GM19099 (cell line): ENCODE results near the gene EXOC4.

Source experiments
- POLR2A ChIP-seq: IDR thresholded peaks from 3 replicates; pipeline ENCODE4 v1.6.1; 2011; ENCODE audit warnings: low read depth; ENCODE audit not compliant: insufficient read length; ENCODE audit errors: extremely low read depth

Gene EXOC4

DNA sequence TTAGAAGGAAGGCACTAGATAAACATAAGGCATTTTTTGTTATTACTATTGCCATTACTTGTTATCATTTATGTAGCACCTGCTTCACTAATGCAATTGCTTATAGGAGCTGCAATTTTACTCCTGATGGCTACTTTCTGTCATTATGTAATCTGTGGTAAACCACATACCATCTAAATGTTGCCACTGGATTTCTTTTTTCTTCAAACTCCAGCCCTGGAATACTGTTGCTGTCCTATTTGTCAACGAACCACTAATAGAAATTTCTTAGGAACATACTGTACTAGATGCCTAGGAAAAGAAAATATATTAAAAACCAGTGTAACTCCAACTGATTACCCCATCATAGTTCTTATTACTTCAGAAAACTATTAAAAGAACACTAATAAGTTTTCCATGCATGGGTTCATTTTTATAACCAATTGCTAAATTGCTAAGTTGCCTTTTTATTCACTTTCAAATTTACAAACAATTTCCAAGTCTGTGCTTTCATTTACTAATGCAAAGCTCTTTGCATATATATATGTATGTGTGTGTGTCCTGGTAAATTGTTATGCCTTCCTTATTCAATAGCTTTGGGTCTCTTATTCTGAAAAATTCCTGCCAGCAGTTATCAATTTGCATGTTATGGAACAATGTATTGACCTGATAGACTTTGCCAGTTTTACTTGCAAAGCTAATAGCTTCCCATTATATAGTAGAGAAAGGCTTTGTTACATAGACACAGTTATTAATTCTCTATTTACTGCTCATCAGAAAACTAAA lies 287.4 kb downstream of the EXOC4 start:
- TF ChIP-seq POLR2A, result no peak

DNA sequence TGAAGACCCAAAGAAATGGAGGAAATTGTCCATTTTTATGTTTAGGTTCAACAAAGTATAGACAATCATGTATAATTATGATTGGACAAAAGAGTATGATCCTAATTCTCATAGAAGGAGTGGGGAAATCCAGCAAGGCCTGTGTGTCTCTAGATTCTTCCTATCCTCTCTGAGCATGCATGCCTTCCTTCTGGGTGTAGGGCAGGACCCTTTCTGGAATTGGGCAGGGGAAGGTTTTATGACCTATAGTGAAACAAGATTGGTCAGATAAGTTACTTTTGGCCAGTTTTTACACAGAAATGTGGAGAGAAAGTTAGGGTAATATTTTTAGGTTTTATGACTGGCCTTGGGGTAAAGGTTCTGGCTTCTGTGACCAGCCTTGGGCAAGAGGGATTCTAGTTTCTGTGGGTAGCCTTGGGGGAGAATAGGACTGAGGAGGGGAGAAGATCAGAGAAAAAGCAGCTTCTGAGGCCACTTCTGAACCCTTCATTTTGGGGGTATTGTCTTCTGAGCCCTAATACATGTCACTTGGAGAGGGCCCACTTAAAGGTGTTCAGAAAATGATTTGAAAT lies 289.4 kb downstream of the EXOC4 start:
- no peak for TF ChIP-seq POLR2A

DNA sequence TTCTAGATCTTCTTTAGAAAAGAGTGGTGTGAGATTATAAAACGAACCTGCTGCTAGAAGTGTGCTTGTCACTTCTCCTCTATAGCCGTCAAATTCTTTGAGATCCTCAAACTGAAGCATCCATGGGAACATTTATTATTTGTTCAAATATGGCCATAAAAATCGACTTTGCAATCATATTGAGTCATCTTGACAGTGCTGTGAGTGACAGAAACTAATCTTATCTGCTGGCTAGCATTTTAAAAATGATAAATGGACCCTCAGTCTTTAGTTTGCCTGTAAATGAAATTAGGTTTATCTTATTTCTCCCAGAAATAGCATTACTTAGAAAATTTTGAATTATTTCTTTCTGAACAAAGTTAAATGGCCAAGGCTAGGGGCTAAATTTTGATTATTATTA lies 290.8 kb downstream of the EXOC4 start:
- TF ChIP-seq POLR2A, result no peak

DNA sequence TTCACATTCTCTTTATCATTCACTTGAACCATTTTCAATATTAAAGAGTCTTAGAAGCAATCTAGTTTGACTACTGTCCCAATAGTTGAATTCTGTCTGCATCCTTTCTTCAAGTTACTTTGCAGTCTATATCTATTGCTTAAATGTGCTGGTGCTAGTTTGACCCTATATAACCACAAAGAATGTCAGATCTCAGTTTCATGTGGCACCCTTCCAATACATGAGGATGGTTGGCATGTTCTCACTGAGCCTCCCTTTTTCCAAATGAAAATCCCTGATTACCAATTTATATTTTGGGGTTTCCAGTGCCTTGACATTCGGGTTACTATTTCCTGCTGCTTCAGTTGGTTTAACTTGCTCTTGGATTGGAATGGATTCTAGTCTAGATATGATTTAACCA lies 292.7 kb downstream of the EXOC4 start:
- TF ChIP-seq POLR2A, result no peak

DNA sequence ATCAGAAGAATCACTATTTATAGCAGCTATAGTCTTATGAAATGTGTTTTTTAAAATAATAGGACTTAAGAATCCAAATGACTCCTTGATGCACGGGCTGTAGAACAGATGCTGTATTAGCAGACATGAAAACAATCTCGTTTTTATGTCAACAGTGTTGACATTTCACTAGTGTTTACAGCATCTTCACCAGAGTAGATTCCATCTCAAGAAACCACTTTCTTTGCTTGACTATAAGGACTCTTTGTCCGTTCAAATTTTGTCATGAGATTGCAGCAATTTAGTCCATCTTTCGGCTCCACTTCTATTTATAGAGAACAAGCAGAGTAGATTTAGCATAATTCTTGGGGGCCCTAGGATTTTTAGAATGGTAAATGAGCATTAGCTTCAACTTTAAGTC lies 295.1 kb downstream of the EXOC4 start:
- no peak for TF ChIP-seq POLR2A

DNA sequence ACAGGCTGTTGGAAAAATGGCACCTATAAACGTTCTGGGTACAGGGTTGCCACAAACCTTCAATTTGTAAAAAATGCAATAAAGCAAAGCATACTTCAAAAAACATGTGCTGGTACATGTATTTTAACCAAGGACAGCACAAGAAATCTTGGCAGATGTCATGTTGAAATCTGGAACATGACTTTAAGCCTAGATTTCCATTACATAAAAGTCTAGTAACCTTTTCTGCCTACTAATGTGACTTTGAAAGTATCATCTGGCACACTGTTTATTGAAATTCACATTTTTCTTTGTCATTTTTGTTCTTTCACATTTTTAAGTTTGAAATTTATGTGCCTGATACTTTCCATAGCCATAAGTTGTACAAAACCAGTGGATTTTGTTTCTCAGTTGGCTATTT lies 296.8 kb downstream of the EXOC4 start:
- TF ChIP-seq POLR2A, result no peak

DNA sequence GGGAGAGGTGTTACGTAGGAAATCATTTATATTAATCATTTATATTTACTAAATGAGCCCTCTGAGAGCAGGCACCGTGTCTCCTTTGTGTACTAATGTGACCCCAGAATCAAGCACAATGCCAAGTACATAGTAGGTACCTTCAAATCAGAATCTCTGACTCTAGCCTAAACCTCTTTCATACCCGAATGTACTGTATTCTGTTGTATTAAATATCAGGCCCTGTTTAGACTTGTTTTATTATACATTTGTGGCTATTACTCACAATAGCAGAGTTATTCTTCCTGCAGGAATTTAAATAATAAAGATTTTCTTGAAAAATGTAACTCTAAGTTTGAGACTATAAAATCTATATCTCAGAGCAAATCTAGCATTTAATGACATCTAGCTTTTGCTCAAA lies 297.3 kb downstream of the EXOC4 start:
- TF ChIP-seq POLR2A, result no peak

DNA sequence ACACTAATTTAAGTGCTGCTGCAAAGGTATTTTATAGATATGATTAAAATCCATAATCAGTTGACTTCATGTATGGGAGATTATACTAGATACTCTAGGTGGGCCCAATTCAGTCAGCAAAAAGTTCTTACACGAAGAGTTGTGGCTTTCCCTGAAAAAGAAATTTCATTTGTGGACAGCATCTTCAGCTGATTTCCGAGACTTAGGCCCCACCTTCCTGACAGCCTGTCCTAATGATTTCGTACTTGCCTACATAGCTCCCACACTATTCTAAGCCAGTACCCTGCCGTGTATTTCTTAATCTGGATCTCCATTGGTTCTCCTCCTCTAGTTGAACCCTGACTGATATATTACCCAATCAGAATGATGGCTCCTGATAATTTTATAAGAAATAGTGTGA lies 297.9 kb downstream of the EXOC4 start:
- TF ChIP-seq POLR2A, result no peak

DNA sequence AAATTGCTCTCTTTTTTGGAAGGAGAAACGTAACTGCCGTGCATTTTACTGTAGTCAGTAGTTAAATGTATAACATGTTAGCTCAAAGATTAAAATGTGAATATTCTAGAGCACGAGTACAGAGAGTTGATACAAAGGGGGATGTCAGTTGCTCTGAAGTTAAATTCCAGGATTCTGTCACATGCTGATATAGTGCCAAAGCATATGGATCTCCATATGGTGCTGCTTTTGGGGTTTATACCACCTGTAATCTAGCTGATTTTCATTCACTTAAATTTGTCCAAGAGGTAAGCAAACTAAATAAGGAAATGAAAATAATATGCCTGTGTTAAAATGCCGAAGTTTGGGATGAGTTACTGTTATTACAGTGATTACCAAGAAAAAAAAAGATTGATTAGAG lies 298.6 kb downstream of the EXOC4 start:
- TF ChIP-seq POLR2A, result no peak

DNA sequence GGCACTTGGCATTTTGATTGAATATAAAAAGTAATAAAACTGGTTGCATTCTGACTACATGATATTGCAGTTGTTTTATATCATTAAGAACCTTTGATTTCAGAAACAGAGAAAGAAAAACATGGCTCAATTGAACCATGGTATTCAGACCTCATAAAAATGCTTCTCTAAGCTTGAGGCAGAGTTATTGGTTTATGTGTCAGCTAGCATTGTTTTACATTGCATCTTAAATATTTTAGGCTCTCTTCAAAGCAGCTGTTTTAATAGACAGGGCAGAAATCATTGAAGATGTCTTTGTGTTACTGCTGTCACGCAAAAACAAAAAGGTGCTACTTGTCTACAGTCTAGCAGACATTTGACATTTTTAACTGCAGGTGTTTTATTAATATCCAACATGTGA lies 299.2 kb downstream of the EXOC4 start:
- TF ChIP-seq POLR2A, result no peak

DNA sequence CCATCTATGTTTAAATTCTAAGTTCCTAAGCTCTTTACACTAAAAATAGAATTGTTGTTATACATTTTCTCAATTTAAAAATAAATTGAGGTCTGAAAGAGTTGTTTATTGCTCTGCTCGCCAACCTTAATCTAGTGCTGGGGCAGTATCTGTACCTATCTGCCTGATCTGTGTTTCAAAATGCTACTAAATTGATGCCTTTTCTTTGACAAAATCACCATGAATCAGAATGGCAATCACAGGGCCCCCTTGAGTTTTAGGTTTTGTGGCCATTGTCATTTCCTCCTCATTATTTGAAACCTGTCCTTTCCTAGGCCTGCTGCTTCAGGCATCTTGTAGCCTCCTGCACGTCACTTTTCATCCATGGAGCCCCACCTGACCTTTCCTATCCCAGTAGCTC lies 301.5 kb downstream of the EXOC4 start:
- TF ChIP-seq POLR2A, result no peak

DNA sequence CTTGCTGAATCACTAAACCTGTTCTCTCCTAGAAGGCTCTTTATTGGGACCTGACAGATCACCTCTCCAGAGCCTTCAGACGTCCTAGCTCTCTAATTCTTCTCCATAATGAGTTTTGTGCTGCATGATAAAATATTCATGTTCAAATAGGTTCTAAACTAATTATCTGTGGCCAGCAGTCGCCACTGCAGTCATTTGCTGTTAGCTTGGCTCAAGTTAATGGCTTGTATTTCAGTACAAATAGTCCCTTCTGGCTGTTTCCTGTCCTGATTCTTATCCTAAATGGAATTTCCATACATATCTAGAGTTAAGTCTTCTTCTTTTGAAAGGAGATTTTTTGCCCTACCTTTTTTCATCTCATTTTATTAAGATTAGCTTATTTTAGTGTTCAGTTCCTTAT lies 303.2 kb downstream of the EXOC4 start:
- TF ChIP-seq POLR2A, result no peak

DNA sequence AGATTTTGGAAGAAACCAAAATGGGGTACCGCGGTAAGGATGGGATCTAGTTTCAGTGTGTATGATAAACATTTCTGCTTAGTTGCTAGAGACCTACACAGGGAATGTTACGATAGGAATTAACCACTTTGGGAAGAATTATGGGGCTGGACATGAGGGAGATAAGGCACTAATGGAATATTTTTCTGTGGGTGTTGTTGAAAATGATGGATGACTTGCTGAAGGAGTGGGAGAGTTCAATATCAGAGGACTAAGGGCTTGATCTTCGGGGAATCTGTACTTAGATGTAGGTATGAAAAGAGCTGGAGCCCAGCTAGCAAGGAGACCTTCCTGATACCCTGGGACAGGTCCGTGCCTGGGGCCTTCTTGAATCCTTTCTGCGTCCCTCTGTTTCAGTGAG lies 303.7 kb downstream of the EXOC4 start:
- no peak for TF ChIP-seq POLR2A

DNA sequence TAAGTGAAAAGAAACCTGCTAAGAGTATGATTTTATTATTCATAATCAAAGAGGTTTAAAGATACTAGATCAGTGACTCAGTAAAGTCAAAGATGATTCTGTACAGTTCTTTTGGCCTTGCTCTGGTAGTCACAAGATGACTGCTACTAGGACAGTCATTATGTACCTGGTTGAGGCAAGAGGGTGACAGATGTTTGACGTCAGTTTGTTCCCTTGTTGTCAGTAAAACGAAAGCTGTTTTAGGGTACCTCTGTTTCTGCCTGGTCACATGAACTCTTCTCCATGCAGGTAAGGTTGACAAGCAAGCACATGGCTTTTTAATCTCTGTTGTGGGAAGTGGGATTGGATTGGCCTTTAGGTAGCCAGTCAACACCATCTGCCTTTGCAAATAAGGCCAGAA lies 308.0 kb downstream of the EXOC4 start:
- TF ChIP-seq POLR2A, result no peak

DNA sequence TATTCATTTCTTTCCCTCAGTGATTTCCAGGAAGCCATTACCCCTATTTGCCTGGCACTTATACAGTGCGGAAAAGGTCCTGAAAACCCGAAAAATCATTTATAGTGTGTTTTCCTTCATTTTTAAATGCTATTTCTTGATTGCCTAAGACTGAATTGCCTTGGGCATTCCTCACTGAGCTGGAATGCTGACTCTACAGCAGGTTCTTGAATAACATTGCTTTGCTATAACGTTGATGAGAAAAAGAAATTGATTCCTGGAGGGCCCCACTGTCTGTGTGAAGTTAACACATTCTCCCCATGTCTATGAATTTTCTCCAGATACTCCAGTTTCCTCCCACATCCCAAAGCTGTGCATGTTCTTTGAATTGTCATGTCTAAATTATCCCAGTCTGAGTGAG lies 308.5 kb downstream of the EXOC4 start:
- TF ChIP-seq POLR2A, result no peak

DNA sequence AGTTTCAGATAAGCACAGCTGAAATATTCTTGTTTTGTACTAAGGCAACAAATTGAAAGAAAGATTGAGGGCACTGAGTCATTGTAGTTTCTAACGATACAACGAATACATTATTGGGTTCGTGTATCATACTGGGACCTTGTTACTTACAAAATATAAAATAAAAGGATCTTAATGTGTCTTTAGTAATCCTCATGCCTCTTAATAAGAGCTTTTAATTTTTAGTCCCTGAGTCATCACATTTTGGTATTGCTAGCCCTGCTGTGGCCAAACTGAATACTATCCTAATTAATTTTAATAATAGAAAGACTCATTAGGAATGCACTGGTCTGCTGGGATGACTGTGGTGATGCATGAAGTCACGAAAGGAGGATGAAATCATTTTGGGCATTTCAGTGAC lies 309.7 kb downstream of the EXOC4 start:
- no peak for TF ChIP-seq POLR2A

DNA sequence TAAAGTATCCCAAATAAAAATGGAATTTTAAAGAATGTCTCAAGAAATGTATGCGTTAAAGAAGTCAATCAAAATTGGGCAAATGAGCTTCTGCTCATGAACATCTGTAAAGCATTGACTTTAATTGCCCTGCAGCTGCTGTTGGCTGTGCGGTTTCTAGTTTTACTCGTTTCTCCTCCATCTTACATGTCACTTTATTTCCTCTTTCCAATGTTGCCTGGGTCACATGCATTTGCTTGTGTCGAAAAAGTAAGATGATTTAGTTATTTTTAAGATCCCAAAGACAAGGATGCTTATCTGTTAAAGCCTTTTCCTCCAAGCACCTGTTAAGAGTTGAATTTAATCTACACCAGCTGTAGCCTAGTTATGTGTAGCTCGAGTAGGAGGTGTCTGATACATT lies 310.4 kb downstream of the EXOC4 start:
- no peak for TF ChIP-seq POLR2A
